ENCODE data around the gene NELL1. TPM values are rescaled to one million over a fixed set of nuclear protein-coding genes. Genes with fewer than 3 reads are reported as not detected.
"Not testable (repeated sequence)": the region's sequence is repeated elsewhere in the genome, so short reads cannot be mapped to it uniquely, and the experiment has no call there.

NELL1 gene
- total RNA-seq, 1 experiment from 2014 or later = 0.22 TPM

DNA sequence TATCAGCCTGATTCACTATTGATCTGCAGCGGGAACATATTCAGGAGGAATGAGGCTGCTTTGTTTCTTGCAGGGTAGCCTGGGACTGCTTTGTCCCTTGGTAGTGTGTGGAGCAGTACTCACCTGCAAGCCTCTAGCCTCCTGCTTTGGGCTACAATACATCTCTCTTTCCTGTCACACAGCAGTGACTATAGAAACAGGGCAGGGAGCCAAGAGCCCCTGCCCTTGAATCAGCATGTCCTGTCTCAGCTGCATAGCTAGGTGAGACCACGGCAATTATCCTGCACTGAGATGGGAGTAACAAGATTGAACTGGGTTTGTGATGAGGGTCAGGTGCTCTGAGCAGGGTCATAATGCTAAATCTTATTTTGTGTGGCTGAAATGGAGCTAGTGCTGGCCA, 191.9 kb downstream of the NELL1 start:
- H3K4me3 Mint-ChIP-seq = no peak overlapping the region
- no peak overlapping the region for H3K9ac ChIP-seq (ENCODE audit: extremely low read depth, insufficient read length, low read length)
- no peak overlapping the region for H2AK5ac ChIP-seq (ENCODE audit: insufficient read length, low read length)
- no peak overlapping the region for H2BK120ac ChIP-seq (ENCODE audit: low read depth, low read length, poor library complexity, severe bottlenecking)
- no peaks in the 10 kb centered on the region for H3K79me2 ChIP-seq (ENCODE audit: insufficient read depth, low read length)
- no peak overlapping the region for H2BK15ac ChIP-seq (ENCODE audit: low read depth, low read length)
- no peak for DNase-seq
- TF ChIP-seq, protein P1, sequence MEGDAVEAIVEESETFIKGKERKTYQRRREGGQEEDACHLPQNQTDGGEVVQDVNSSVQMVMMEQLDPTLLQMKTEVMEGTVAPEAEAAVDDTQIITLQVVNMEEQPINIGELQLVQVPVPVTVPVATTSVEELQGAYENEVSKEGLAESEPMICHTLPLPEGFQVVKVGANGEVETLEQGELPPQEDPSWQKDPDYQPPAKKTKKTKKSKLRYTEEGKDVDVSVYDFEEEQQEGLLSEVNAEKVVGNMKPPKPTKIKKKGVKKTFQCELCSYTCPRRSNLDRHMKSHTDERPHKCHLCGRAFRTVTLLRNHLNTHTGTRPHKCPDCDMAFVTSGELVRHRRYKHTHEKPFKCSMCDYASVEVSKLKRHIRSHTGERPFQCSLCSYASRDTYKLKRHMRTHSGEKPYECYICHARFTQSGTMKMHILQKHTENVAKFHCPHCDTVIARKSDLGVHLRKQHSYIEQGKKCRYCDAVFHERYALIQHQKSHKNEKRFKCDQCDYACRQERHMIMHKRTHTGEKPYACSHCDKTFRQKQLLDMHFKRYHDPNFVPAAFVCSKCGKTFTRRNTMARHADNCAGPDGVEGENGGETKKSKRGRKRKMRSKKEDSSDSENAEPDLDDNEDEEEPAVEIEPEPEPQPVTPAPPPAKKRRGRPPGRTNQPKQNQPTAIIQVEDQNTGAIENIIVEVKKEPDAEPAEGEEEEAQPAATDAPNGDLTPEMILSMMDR (conservative IDR thresholded peaks at IDR 0.05) = no peak
- no peaks in the 10 kb centered on the region for H3K27me3 Mint-ChIP-seq (ENCODE audit: low read depth)
- H3K27ac ChIP-seq (ENCODE audit: insufficient read length, low read depth, low read length) = no peak overlapping the region
- WGBS (ENCODE audit: extremely low coverage, insufficient read length, low lambda C conversion rate) = no CpG with 5 or more reads among the region's 2 CpGs
- no peaks in the 10 kb centered on the region; a peak in 1 of 4 replicates for H3K4me1 Mint-ChIP-seq
- no peak overlapping the region for H3K56ac ChIP-seq (ENCODE audit: insufficient read length, low read depth, low read length)
- H2AFZ ChIP-seq (ENCODE audit: low read length) = no peak overlapping the region
- H4K91ac ChIP-seq (ENCODE audit: insufficient read length, low read depth, low read length) = no peak overlapping the region
- no peak overlapping the region for H3K14ac ChIP-seq (ENCODE audit: insufficient read depth, low read length)
- no peak overlapping the region for H3K4ac ChIP-seq (ENCODE audit: low read depth, low read length)
- H3K23ac ChIP-seq (ENCODE audit: insufficient read length, low read depth, low read length) = no peak overlapping the region
- no peaks in the 10 kb centered on the region for H3K79me1 ChIP-seq (ENCODE audit: insufficient read depth, low read depth, low read length, poor library complexity, severe bottlenecking)
- H2BK20ac ChIP-seq (ENCODE audit: low read depth, low read length, poor library complexity, severe bottlenecking) = no peak overlapping the region
- H4K20me1 ChIP-seq (ENCODE audit: control insufficient read depth, insufficient read depth, insufficient read length) = no peaks in the 10 kb centered on the region
- H3K23me2 ChIP-seq (ENCODE audit: insufficient read length, low read depth, low read length, poor library complexity, severe bottlenecking) = no peaks in the 10 kb centered on the region
- H3K9me3 ChIP-seq (ENCODE audit: control insufficient read depth, low read depth, low read length) = no peaks in the 10 kb centered on the region
- H3K27me3 ChIP-seq (ENCODE audit: insufficient read depth, low read length) = no peaks in the 10 kb centered on the region
- H3K36me3 Mint-ChIP-seq (ENCODE audit: insufficient read depth in 1 of 3, low read depth in 3 of 3) = peaks cover 0 to 7% (median 0%) of the 10 kb centered on the region in 3 experiments; a peak in 2 of 7 replicates
- no peak overlapping the region for H3T11ph ChIP-seq (ENCODE audit: low read length)
- H2BK5ac ChIP-seq (ENCODE audit: insufficient read length, low read length) = no peak overlapping the region
- H3K18ac ChIP-seq (ENCODE audit: insufficient read length, low read depth, low read length) = no peak overlapping the region
- no peak overlapping the region for H4K8ac ChIP-seq (replicated peaks; ENCODE audit: insufficient read length, low read depth, low read length)
- peaks cover 4 to 6% of the 10 kb centered on the region in 2 experiments; a peak in 4 of 5 replicates for H3K9me3 Mint-ChIP-seq
- H3K4me1 ChIP-seq (ENCODE audit: insufficient read depth, low read length) = no peaks in the 10 kb centered on the region
- H3K27ac Mint-ChIP-seq = no peak overlapping the region
- no peak overlapping the region for H4K5ac ChIP-seq (ENCODE audit: insufficient read length, low read depth, low read length)
- no peak overlapping the region for H2BK12ac ChIP-seq (ENCODE audit: insufficient read length, low read depth, low read length)
- H3K4me2 ChIP-seq (ENCODE audit: insufficient read depth, insufficient read length, low read length) = no peak overlapping the region

DNA sequence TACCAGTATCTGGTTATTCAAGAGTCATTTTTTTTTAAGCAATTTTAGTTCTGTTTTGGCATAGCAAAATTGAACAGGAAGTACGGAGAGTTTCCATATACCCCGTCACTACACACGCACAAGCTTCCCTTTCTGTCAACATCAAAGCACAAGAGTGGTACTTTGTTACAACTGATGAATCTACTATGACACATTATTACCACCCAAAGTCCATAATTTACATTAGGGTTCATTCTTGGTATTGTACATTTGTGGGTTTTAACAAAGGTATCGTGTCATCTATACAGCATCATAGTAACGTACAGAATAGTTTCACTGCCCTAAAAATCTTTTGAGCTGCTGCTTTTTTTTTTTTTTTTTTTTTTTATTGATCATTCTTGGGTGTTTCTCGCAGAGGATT, 192.9 kb downstream of the NELL1 start:
- H3K79me2 ChIP-seq (ENCODE audit: insufficient read depth, low read length); H3K36me3 Mint-ChIP-seq (ENCODE audit: insufficient read depth in 1 of 3, low read depth in 3 of 3); H3K27me3 ChIP-seq (ENCODE audit: insufficient read depth, low read length); H2BK120ac ChIP-seq (ENCODE audit: low read depth, low read length, poor library complexity, severe bottlenecking); H3K27me3 Mint-ChIP-seq (ENCODE audit: low read depth); H4K8ac ChIP-seq (replicated peaks; ENCODE audit: insufficient read length, low read depth, low read length); H3K14ac ChIP-seq (ENCODE audit: insufficient read depth, low read length); H3K23ac ChIP-seq (ENCODE audit: insufficient read length, low read depth, low read length); H4K5ac ChIP-seq (ENCODE audit: insufficient read length, low read depth, low read length); H3K4me3 Mint-ChIP-seq; H3K4ac ChIP-seq (ENCODE audit: low read depth, low read length); H3K9ac ChIP-seq (ENCODE audit: extremely low read depth, insufficient read length, low read length); H2AFZ ChIP-seq (ENCODE audit: low read length); H3K27ac Mint-ChIP-seq; H3K23me2 ChIP-seq (ENCODE audit: insufficient read length, low read depth, low read length, poor library complexity, severe bottlenecking); H3K9me3 Mint-ChIP-seq; H2BK20ac ChIP-seq (ENCODE audit: low read depth, low read length, poor library complexity, severe bottlenecking); DNase-seq; H3K4me1 Mint-ChIP-seq; H2BK12ac ChIP-seq (ENCODE audit: insufficient read length, low read depth, low read length); H2BK15ac ChIP-seq (ENCODE audit: low read depth, low read length); H3K4me2 ChIP-seq (ENCODE audit: insufficient read depth, insufficient read length, low read length); H3K18ac ChIP-seq (ENCODE audit: insufficient read length, low read depth, low read length); H4K20me1 ChIP-seq (ENCODE audit: control insufficient read depth, insufficient read depth, insufficient read length); H3K79me1 ChIP-seq (ENCODE audit: insufficient read depth, low read depth, low read length, poor library complexity, severe bottlenecking); H3K9me3 ChIP-seq (ENCODE audit: control insufficient read depth, low read depth, low read length); H4K91ac ChIP-seq (ENCODE audit: insufficient read length, low read depth, low read length); H3K27ac ChIP-seq (ENCODE audit: insufficient read length, low read depth, low read length); H3T11ph ChIP-seq (ENCODE audit: low read length); H2AK5ac ChIP-seq (ENCODE audit: insufficient read length, low read length); H3K56ac ChIP-seq (ENCODE audit: insufficient read length, low read depth, low read length); H2BK5ac ChIP-seq (ENCODE audit: insufficient read length, low read length); H3K4me1 ChIP-seq (ENCODE audit: insufficient read depth, low read length): not testable (repeated sequence)
- WGBS (ENCODE audit: extremely low coverage, insufficient read length, low lambda C conversion rate) = no CpG with 5 or more reads among the region's 6 CpGs

Measured in H9 (cell line).